Measurements from ENCODE around the gene OR2AG1. TPM values are rescaled to one million over a fixed set of nuclear protein-coding genes. Genes with fewer than 3 reads are reported as not detected.
A peak's percentile ranks its signal among the peaks of the same experiment; 100 is the strongest.

Gene OR2AG1
- total and polyA plus RNA-seq, 2 donors (not counting 1 experiment from before 2014, with no cell fraction given), result not detected

GRCh38 chr11:6745465-6746015, 37.3 kb upstream of the OR2AG1 start:
- no peak overlapping the region for H3K4me3 ChIP-seq (replicated peaks in 1 of 4; ENCODE audit: control extremely low read depth in 1 of 4, insufficient read depth in 1 of 4, low read depth in 3 of 4, low read length in 4 of 4)
- H3K9ac ChIP-seq (ENCODE audit: insufficient read depth, low read length), result no peak overlapping the region
- H3K9me3 ChIP-seq (ENCODE audit: control insufficient read depth, insufficient read depth, low read depth, low read length), result no peaks in the 10 kb centered on the region
- TF ChIP-seq EZH2 (IDR thresholded peaks at IDR 0.05; ENCODE audit: low read length, missing control alignments) (no peak), CTCF (conservative IDR thresholded peaks at IDR 0.05 in 1 of 2, IDR thresholded peaks at IDR 0.05 in 1 of 2; ENCODE audit: low read depth in 1 of 2, low read length in 2 of 2) (no peak)
- no peaks in the 10 kb centered on the region for H3K4me1 ChIP-seq (ENCODE audit: control insufficient read depth, extremely low read depth, insufficient read depth, low read length)
- H3K79me2 ChIP-seq (ENCODE audit: control insufficient read depth, insufficient read depth, low read length), result no peaks in the 10 kb centered on the region
- no peak overlapping the region for H3K4me2 ChIP-seq (ENCODE audit: extremely low read depth, insufficient read depth, low read length)
- no peak for DNase-seq (ENCODE audit: low read depth in 2 of 2)
- H3K36me3 ChIP-seq (ENCODE audit: control insufficient read depth, insufficient read depth, low read length), result no peaks in the 10 kb centered on the region
- no peaks in the 10 kb centered on the region for H3K27me3 ChIP-seq (ENCODE audit: control insufficient read depth, insufficient read depth, low read length)
- no peaks in the 10 kb centered on the region for H4K20me1 ChIP-seq (ENCODE audit: control insufficient read depth, extremely low read depth, insufficient read depth, low read length)
- no peak overlapping the region for H3K27ac ChIP-seq (ENCODE audit: insufficient read depth, low read length)
- H2AFZ ChIP-seq (ENCODE audit: low read length), result no peak overlapping the region

GRCh38 chr11:6746086-6746618, 36.7 kb upstream of the OR2AG1 start:
- Histone ChIP-seq H3K4me1 (ENCODE audit: control insufficient read depth, extremely low read depth, insufficient read depth, low read length) (no peaks in the 10 kb centered on the region), H3K27me3 (ENCODE audit: control insufficient read depth, insufficient read depth, low read length) (no peaks in the 10 kb centered on the region)
- no peak for DNase-seq (ENCODE audit: low read depth in 2 of 2)

DNA sequence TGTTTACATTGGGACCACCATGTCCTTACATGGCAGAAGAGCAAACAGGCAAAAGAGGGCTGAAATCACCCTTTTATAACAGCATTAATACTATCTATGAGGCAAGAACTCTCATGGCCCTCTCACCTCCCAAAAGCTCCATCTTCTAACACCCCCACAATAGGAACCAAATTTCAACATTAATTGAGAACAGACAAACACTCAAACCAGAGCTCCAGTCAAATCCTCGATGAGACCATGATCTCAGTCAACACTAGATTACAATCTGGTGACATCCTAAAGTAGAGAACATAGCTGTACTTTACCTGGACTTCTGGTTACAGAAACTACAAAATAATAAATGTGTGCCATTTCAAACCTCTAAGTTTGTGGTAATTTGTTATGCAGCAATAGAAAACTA, 36.2 kb upstream of the OR2AG1 start:
- no peaks in the 10 kb centered on the region for H3K36me3 ChIP-seq (ENCODE audit: control insufficient read depth, insufficient read depth, low read length)
- no peak for DNase-seq (ENCODE audit: low read depth in 2 of 2)
- TF ChIP-seq EZH2 (IDR thresholded peaks at IDR 0.05; ENCODE audit: low read length, missing control alignments) (no peak), CTCF (conservative IDR thresholded peaks at IDR 0.05 in 1 of 2, IDR thresholded peaks at IDR 0.05 in 1 of 2; ENCODE audit: low read depth in 1 of 2, low read length in 2 of 2) (no peak)
- no peaks in the 10 kb centered on the region for H3K27me3 ChIP-seq (ENCODE audit: control insufficient read depth, insufficient read depth, low read length)
- peak overlapping the region in 1 of 4 experiments; percentile 26 for H3K4me3 ChIP-seq (replicated peaks in 1 of 4; ENCODE audit: control extremely low read depth in 1 of 4, insufficient read depth in 1 of 4, low read depth in 3 of 4, low read length in 4 of 4)
- H3K79me2 ChIP-seq (ENCODE audit: control insufficient read depth, insufficient read depth, low read length), result no peaks in the 10 kb centered on the region
- H4K20me1 ChIP-seq (ENCODE audit: control insufficient read depth, extremely low read depth, insufficient read depth, low read length), result no peaks in the 10 kb centered on the region
- no peaks in the 10 kb centered on the region for H3K9me3 ChIP-seq (ENCODE audit: control insufficient read depth, insufficient read depth, low read depth, low read length)
- H3K9ac ChIP-seq (ENCODE audit: insufficient read depth, low read length), result no peak overlapping the region
- no peak overlapping the region for H3K4me2 ChIP-seq (ENCODE audit: extremely low read depth, insufficient read depth, low read length)
- peak overlapping the region; percentile 41 for H2AFZ ChIP-seq (ENCODE audit: low read length)
- no peaks in the 10 kb centered on the region for H3K4me1 ChIP-seq (ENCODE audit: control insufficient read depth, extremely low read depth, insufficient read depth, low read length)
- H3K27ac ChIP-seq (ENCODE audit: insufficient read depth, low read length), result no peak overlapping the region

More at GRCh38 chr11:6746086-6746618, 36.7 kb upstream of the OR2AG1 start:
- peak overlapping the region; percentile 54 for H3K4me2 ChIP-seq (ENCODE audit: extremely low read depth, insufficient read depth, low read length)
- H3K4me3 ChIP-seq (replicated peaks in 1 of 4; ENCODE audit: control extremely low read depth in 1 of 4, insufficient read depth in 1 of 4, low read depth in 3 of 4, low read length in 4 of 4), result peak overlapping the region in 2 of 4 experiments; percentile 4 to 26
- no peaks in the 10 kb centered on the region for H3K36me3 ChIP-seq (ENCODE audit: control insufficient read depth, insufficient read depth, low read length)
- H2AFZ ChIP-seq (ENCODE audit: low read length), result peak overlapping the region; percentile 41
- H4K20me1 ChIP-seq (ENCODE audit: control insufficient read depth, extremely low read depth, insufficient read depth, low read length), result no peaks in the 10 kb centered on the region
- no peaks in the 10 kb centered on the region for H3K79me2 ChIP-seq (ENCODE audit: control insufficient read depth, insufficient read depth, low read length)
- H3K9me3 ChIP-seq (ENCODE audit: control insufficient read depth, insufficient read depth, low read depth, low read length), result no peaks in the 10 kb centered on the region
- no peak overlapping the region for H3K27ac ChIP-seq (ENCODE audit: insufficient read depth, low read length)
- H3K9ac ChIP-seq (ENCODE audit: insufficient read depth, low read length), result no peak overlapping the region
- TF ChIP-seq EZH2 (IDR thresholded peaks at IDR 0.05; ENCODE audit: low read length, missing control alignments) (no peak), CTCF (conservative IDR thresholded peaks at IDR 0.05 in 1 of 2, IDR thresholded peaks at IDR 0.05 in 1 of 2; ENCODE audit: low read depth in 1 of 2, low read length in 2 of 2) (no peak)

Measured in fibroblast of lung (primary cell).